GM15510 (cell line): Measurements from ENCODE around the gene KCNH8.

Experiments used
- POLR2A ChIP-seq: IDR thresholded peaks from 3 replicates; pipeline ENCODE4 v1.6.1; 2011; ENCODE audit warnings: borderline replicate concordance; ENCODE audit not compliant: insufficient read length; ENCODE audit errors: extremely low read depth

Gene KCNH8

DNA sequence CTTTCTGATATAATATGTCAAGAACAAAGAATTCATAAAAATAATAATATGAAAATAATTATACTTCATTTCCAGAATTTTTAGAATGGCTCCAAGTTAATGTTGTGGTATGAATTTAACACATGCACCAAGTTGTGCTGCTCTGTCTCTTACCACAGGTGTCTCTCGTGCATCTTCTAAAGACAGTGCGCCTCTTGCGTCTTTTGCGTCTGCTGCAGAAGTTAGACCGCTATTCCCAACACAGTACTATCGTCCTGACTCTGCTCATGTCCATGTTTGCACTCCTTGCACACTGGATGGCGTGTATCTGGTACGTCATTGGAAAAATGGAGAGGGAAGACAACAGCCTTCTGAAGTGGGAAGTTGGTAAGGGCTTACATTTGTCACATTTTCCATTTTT lies 246.6 kb downstream of the KCNH8 start:
- no peak for TF ChIP-seq POLR2A

DNA sequence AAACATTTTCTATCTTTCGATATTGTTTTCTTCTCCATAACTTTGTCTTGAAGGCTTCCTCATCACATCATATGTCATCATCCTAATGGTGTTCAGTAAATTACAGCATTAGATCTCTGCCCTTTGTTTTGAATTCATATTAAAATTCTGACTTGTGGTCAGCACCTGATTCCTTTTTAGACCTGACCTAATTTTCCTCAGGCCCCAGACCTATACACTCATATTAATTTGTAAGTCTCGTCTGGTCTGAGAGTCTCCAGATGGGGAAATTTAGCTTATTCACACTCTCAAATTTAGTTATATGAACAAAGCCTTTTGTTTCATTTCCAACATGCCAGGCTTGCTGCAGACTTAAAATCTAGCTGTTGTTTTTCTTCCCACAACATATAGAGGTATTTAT lies 248.4 kb downstream of the KCNH8 start:
- no peak for TF ChIP-seq POLR2A

DNA sequence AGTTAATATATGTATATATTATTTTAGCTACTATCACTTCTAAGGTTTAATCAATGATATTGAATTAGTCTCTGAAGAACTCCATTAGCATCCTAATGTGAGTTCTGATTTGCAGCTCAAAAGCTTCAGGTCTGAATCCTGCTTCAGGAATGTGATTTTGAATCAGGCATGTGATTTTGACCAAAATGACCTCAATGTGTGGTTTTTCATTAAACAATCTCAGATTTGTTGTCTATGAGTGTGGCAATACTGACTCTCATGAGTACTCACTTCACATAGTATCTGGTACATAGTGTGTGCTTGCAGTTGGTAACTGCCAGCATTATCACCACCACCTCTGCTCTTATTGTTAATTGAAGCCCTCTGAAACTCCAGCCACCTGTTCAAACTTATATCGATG lies 251.0 kb downstream of the KCNH8 start:
- TF ChIP-seq POLR2A = no peak

DNA sequence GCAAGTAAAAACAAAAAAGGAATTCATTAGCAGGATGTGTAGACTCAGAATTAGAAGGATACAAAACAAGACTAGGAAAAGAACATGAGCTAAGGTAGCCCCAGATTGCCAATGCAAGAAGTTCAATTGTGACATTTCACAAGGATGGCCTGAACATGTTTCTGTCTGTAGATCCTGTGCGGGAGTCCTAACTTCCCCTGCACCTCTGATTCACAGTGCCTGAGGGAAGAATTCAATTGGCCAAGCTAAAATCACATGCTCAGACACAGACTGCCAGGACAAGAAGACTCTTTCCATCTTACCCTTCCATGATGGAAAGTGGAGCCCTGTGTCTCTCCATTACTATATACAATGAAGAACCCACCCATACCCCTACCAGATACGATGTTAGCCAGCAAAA lies 251.5 kb downstream of the KCNH8 start:
- TF ChIP-seq POLR2A = no peak

DNA sequence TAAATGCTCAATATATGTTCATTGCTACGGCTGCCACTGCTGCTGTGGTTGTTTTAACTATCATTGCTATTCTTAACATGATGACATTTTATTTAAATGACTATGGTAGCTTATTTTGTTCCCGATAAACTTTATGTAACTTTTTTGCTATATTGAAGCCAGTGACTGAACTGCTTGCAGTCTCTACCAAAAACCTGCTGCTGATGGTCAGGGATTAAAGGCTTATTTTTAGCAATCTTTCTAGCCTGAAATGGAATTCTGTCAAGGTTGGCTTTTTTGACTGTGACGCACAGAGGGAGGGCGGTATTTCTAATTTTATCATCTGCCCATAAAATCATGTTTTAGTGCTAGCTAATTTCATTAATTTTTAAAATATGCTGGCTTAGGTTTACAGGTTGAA lies 271.8 kb downstream of the KCNH8 start:
- no peak for TF ChIP-seq POLR2A

DNA sequence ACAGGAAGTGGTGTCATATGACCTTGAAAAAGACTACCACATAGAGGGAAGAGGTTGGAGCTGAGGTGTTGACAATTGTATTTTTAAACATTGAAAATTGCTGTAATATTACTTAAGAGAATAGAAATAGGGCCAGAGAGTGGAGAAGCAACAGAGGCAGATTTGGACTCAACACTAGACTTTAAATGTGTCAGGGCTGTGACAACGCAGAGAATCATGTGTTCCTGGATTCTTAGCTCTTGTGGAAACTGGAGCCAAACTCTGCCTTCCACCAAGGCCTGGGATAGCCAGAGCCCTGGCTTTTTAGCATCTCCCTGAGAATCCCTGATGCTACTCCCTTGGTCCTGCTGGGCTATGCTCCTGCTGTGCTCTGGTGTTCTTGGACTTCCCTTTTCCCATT lies 277.5 kb downstream of the KCNH8 start:
- no peak for TF ChIP-seq POLR2A

DNA sequence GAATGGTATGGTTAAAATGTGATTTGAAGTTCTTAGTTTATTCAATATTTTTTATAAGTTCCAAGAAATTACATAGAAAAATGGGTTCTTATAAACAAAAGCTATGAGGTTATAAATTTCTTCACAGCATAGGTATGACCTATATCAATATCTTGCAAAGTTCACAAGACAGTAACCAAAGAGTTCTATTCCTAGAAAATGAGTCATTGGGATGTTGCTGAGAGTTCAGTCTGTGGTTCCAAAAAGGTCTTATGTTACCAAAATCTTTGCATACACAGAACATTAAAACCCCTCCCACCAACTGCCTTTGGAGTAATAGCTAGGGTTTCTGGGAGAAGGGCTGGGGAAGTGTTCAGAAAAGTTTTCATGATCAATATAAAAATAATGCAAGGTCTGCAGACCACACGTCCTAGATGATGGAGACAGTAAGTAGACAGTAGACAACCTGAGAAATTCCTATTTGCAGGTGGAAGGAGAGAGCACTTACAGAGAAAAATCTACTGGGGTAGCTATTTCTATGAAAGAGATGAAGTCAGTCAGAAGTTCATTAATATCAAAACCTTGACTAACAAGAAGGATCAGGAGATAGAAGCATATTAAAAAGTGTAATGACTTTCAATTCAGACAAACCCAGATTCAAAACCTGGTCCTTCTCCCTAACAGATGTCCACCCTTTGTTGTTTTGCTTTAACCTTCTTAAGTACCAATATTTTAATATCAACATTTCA lies 279.3 kb downstream of the KCNH8 start:
- no peak for TF ChIP-seq POLR2A

DNA sequence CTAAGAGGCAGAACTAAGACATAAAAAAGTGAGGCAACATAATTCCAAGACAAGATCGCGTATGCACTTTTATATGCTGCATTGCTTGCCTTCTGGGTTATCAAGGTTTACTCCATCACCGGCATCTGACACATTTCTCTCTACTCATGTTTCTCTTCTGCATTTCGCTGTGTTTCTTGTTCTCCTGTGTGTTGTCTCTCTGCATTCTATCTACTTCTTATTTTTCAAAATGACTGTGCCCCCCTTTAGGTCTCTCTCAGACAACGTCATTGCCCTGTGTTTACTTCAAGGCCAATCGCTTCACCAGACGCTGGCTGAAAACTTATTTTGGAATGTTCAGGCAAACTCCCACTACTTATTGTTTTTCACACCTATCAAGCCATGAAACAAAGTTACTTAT lies 280.4 kb downstream of the KCNH8 start:
- no peak for TF ChIP-seq POLR2A

DNA sequence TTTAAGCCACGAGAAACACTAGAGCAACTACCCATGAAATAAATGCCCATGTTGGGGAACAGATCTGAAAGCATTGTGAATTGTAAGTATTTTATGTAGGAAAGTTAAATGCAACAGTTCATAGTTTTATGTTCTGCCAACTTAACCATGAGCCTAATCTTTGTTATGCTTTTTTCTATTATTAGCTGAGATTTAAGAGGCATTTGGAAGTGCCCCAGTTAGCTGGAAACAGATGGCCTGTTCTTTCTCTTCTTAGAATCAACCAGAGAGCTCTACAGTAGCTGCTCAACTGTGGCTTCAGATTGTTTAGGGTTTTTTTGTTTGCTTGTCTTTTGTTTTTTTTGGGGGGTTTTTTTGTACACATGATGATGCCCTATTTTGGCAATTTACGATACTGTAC lies 284.4 kb downstream of the KCNH8 start:
- no peak for TF ChIP-seq POLR2A

DNA sequence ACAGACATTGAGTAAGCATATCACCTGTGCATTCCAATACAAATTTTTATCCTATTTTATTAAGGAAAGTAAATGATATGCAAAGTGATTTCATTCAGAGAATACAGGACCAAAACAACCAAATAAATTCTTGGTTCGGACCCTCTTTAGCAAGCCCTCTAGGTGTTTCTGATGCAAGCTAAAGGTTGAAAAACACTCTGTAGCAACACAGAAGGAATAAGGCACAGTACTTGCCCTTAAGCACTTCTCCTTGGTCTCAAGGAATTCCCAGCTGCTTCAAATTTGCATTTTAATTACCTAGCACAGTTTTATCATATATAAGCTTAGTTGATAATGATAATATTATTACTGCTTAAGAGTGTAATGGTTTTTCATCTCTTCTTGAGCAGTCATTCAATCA lies 288.4 kb downstream of the KCNH8 start:
- TF ChIP-seq POLR2A = no peak

DNA sequence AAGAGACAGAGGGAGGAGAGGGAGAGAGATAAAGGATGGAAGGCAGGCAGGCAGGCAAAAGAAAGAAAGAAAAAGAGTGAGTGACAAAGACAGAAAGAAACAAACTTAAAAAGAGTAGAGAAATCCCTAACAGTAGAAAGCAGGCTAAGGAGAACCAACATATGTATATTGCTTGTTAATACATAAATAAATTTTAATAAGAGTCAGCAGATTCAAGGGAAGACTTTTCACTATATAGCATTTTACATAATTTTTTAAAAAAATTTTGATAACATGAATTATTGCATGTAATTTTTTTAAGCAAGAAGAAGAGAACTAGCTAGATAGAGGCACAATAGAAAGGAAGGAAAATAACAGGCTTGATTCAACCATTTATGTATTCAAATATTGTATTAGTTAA lies 291.6 kb downstream of the KCNH8 start:
- TF ChIP-seq POLR2A = no peak

DNA sequence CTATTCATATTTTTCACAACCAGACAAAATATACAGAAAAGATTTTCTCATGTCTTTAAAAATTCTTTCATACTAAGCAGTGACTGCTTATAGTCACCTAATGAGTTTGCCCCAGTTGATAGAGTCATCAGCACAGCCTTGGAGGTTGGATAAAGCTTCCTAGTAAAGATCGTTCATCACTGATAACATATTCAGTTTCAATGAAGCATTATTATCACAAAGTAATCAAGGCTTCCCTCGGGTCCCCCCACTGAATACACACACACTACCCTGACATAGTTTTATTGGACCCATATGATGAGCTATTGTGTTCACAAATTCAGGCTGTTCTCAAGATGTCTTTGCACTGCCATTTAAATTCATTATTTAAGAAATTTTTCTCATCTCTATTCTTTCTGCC lies 297.8 kb downstream of the KCNH8 start:
- no peak for TF ChIP-seq POLR2A

DNA sequence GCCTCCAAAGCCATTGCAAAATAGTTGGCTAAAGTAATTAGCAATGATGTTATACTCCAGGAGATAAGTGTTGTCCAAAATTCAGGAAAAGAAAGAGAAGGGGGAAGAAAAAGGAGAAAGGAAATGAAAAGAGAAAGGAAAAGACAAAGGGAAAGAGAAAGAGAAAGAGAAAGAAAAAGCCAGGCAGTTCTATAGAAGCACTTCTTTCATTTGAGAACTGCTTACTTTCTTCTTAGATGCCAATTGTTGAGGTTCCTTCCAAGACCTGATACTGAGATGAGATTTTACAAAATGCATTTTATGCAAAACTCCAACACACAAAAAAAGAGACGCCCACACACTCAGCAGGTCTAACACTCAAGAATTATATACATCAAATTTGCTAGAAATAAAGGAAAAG lies 298.4 kb downstream of the KCNH8 start:
- TF ChIP-seq POLR2A = no peak

DNA sequence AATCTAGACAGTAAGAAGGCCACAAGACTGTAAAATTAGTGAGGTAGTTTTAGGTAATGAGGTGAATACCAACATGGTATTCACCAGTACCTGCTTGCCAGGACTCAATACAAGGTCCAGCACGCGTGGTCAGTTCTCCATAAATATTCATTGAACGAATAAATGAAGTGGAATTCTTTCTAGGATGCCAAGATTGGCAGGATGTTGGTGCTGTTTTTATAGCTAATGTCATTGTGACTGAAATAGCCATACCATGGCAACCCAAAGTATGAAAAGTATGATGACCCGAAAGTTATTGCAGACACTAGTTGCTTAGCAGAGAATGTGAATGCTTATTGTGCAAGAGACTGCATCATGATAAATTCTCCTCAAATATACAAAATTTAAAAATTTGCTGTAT lies 307.2 kb downstream of the KCNH8 start:
- no peak for TF ChIP-seq POLR2A

DNA sequence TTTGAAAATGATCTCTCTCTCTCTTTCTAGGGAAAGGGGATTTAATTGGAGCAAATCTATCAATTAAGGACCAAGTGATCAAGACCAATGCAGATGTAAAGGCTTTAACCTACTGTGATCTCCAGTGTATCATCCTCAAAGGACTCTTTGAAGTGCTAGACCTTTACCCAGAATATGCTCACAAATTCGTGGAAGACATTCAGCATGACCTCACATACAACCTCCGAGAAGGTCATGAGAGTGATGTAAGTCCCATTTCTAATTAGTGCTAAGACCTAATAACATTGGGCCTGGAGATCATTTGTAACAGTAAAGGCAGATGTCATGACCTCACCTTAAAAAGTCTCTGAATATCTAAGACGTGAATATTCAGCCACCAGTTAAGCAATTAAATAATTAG lies 308.4 kb downstream of the KCNH8 start:
- TF ChIP-seq POLR2A = no peak

DNA sequence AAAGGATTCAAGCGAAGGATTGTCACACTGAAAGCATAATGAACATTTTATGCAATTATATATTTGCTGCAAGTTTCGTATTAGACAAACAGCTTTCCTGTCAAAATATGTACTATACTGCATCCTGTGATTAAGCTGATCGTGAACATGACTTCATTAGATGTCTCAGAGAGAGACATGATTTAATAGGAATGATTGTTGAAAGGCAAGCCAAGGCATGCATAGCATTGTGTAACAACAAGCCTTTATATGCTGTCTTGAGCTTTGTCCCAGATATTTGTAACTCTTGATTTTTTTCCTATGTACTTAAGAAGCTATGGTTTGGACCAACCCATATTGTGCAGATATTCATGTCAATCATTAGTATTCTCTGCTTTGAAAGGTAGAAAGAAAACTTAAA lies 309.1 kb downstream of the KCNH8 start:
- no peak for TF ChIP-seq POLR2A

DNA sequence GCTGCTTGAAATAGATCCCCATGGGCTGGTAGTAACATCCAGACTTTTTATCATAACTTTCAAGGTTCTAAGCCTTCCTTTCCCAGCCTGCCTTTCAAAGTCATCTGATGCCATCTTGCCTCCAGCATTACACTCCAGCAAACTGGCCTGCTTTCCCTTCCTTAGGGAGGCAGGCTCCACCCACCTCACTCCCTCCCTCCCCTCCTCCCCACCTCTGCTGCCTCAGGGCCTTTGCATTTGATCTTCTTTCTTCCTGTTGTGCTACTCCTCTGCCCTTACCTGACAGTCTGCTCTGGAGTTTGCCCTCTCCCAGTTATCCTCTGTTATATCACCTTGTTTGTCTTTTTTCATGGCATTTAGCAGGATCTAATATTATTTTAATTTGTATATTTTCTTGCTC lies 319.5 kb downstream of the KCNH8 start:
- no peak for TF ChIP-seq POLR2A

DNA sequence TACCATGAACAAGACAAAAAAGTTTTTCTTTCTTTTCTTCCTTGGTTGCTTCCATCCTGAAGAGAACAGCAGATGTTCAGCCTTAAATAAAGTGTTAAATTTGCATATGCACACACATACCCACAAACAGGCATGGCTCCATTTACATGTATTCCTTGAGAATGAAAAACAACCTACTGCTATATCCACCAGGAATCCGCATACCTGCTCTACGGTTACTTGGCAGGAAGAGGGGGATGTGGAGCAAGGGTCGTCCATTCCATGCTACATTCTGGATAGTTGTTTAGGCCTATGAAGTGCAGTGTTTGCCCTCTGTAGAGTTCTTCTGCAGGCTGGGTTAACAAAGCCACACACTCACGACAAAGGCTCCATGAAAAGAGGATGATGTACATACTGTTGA lies 322.8 kb downstream of the KCNH8 start:
- TF ChIP-seq POLR2A = no peak

DNA sequence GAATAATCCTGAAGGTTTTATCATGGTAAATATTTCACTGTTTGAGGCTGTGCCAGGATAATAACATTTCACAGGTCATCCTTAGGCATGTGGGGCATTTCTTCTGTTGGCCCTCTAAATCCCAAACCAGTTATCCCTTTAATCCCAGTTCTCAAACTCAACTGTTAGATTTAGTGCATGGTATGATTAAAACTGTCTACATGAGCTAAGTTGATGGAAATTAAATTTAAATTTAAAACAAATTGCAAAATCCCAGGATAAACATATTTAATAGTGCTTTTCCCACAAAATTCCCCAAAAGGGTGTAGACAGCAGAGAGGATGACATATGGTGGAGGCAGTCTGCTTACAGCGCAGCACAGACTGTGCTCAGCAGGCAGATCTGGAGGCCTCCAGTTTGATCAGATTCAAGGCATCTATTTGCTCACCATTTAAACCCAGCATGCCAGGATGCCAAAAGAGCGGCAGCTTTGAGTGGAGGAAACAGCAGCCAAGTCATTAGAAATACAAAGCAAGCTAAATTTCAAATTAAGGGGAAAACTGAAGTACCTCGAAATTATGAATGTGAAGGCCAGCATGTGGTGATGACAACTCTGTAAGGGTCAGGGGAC lies 325.8 kb downstream of the KCNH8 start:
- no peak for TF ChIP-seq POLR2A
